A549 (cell line): ENCODE results near the gene ADCYAP1R1. TPM values are rescaled to one million over a fixed set of nuclear protein-coding genes. Genes with fewer than 3 reads are reported as not detected.

Experiments
- ATAC-seq, 2 experiments: fragments of 200-7000 bp in 1 of 2; fragments of >200 bp in 1 of 2; cut with Nextera tagmentation in 1 of 2; cut with Tn5 transposase in 1 of 2; 3 replicates each; pipeline versions ENCODE4 v1.8.0 to v1.9.1; 2018 to 2020; ENCODE audit warnings: mild to moderate bottlenecking in 1 of 2, moderate library complexity in 1 of 2
- CTCF ChIA-PET: fragments of 300-600 bp; sonication (Branson Sonifier 250); formaldehyde crosslinking; extraction: SDS; loops from one replicate; lab custom pipeline; 2021; ENCODE audit warnings: antibody characterized with exemption, inconsistent platforms; lab: Yijun Ruan, JAX
- POLR2A ChIA-PET: fragments of 350-600 bp; formaldehyde crosslinking; extraction: SDS; loops from one replicate; lab custom pipeline; 2021; ENCODE audit warnings: antibody characterized with exemption, inconsistent platforms; lab: Yijun Ruan, JAX
- DNase-seq, 2 experiments: peaks; one replicate each; pipeline versions ENCODE4 v3.0.0 to v3.0.0-alpha.2; 2011 to 2016; ENCODE audit warnings: low read depth in 1 of 2, low spot score in 1 of 2
- FAIRE-seq: peaks from 2 replicates; lab custom pipeline; 2011; peaks lifted over from hg19 to GRCh38; lab: Jason Lieb, UNC
- H3K27ac ChIP-seq, 2 experiments: fragments of >200 bp; sonication (Bioruptor Twin); formaldehyde crosslinking; 3 replicates each; pipeline ENCODE4 v1.5.1; 2016 to 2017
- H3K4me1 ChIP-seq: fragments of >200 bp; sonication (Bioruptor Twin); formaldehyde crosslinking; 3 replicates; pipeline ENCODE4 v1.6.1; 2016
- H3K4me2 ChIP-seq: fragments of >200 bp; sonication (Bioruptor Twin); formaldehyde crosslinking; 3 replicates; pipeline ENCODE4 v1.6.1; 2016
- H3K4me3 ChIP-seq: fragments of >200 bp; sonication (Bioruptor Twin); formaldehyde crosslinking; 3 replicates; pipeline ENCODE4 v1.5.1; 2016
- H3K9me3 ChIP-seq: fragments of >200 bp; sonication (Bioruptor Twin); formaldehyde crosslinking; 3 replicates; pipeline ENCODE4 v1.6.1; 2016
- BCL3 ChIP-seq: fragments of >200 bp; sonication (Bioruptor Twin); formaldehyde crosslinking; IDR thresholded peaks from 3 replicates; pipeline ENCODE4 v1.6.1; 2016
- CBX2 ChIP-seq: fragments of 200-600 bp; sonication (generic); IDR thresholded peaks from 2 replicates; pipeline ENCODE4 v1.6.1; 2016; ENCODE audit warnings: low read depth, mild to moderate bottlenecking, borderline replicate concordance
- CBX8 ChIP-seq: fragments of 200-600 bp; sonication (generic); IDR thresholded peaks from 2 replicates; pipeline ENCODE4 v1.6.1; 2016
- CEBPB ChIP-seq, 2 experiments: fragments of >200 bp in 1 of 2; sonication (Bioruptor Twin) in 1 of 2; formaldehyde crosslinking in 1 of 2; IDR thresholded peaks; 2 replicates each; pipeline ENCODE4 v1.6.1; 2012 to 2016
- CHD2 ChIP-seq: fragments of 150-350 bp; IDR thresholded peaks from 2 replicates; pipeline ENCODE4 v1.6.1; 2014; ENCODE audit warnings: low read length; ENCODE audit not compliant: partially characterized antibody
- E2F6 ChIP-seq: IDR thresholded peaks from 2 replicates; pipeline ENCODE4 v1.6.1; 2012; ENCODE audit warnings: low read depth, borderline replicate concordance
- EHF ChIP-seq: fragments of 250-450 bp; sonication (Bioruptor Pico); IDR thresholded peaks from 2 replicates; pipeline ENCODE4 v1.5.0; 2020; ENCODE audit warnings: mild to moderate bottlenecking
- ELK1 ChIP-seq: fragments of 150-350 bp; IDR thresholded peaks from 2 replicates; pipeline ENCODE4 v1.6.1; 2014; ENCODE audit warnings: low read depth, mild to moderate bottlenecking, low read length
- FOSB ChIP-seq: fragments of 250-450 bp; sonication (Bioruptor Pico); IDR thresholded peaks from 2 replicates; pipeline ENCODE4 v1.5.0; 2020; ENCODE audit warnings: mild to moderate bottlenecking, moderate library complexity
- HDAC2 ChIP-seq: fragments of 200-600 bp; sonication (generic); IDR thresholded peaks from 2 replicates; pipeline ENCODE4 v1.6.1; 2016
- HEYL ChIP-seq: fragments of 250-450 bp; sonication (Bioruptor Pico); IDR thresholded peaks from 2 replicates; pipeline ENCODE4 v1.8.0; 2021; ENCODE audit warnings: mild to moderate bottlenecking, moderate library complexity
- HMGXB4 ChIP-seq: fragments of 250-450 bp; sonication (Bioruptor Pico); IDR thresholded peaks from 2 replicates; pipeline ENCODE4 v1.5.0; 2021; ENCODE audit warnings: mild to moderate bottlenecking, moderate library complexity, borderline replicate concordance
- HOXA7 ChIP-seq: fragments of 250-450 bp; sonication (Bioruptor Pico); IDR thresholded peaks from 2 replicates; pipeline ENCODE4 v1.5.0; 2020; ENCODE audit warnings: mild to moderate bottlenecking, moderate library complexity
- HOXB5 ChIP-seq: fragments of 250-450 bp; sonication (Bioruptor Pico); IDR thresholded peaks from 2 replicates; pipeline ENCODE4 v1.5.0; 2020; ENCODE audit warnings: mild to moderate bottlenecking, moderate library complexity
- JUNB ChIP-seq: fragments of >200 bp; sonication (Bioruptor Twin); formaldehyde crosslinking; IDR thresholded peaks from 2 replicates; pipeline ENCODE4 v1.6.1; 2016
- KDM1A ChIP-seq: fragments of 200-600 bp; sonication (generic); IDR thresholded peaks from 2 replicates; pipeline ENCODE4 v1.6.1; 2016; ENCODE audit warnings: low read depth, mild to moderate bottlenecking
- MAFK ChIP-seq: fragments of 450-650 bp; IDR thresholded peaks from 2 replicates; pipeline ENCODE4 v1.6.1; 2014; ENCODE audit not compliant: partially characterized antibody
- NR3C1 ChIP-seq: fragments of >200 bp; sonication (Bioruptor Twin); formaldehyde crosslinking; IDR thresholded peaks from 3 replicates; pipeline ENCODE4 v1.6.1; 2017
- PHF8 ChIP-seq: fragments of 200-600 bp; sonication (generic); IDR thresholded peaks from 2 replicates; pipeline ENCODE4 v1.6.1; 2016; ENCODE audit warnings: low read depth, mild to moderate bottlenecking, antibody characterized with exemption, moderate library complexity, borderline replicate concordance
- POLR2A ChIP-seq: IDR thresholded peaks from 2 replicates; pipeline ENCODE4 v1.6.1; 2012; ENCODE audit warnings: mild to moderate bottlenecking, low read length
- RAD21 ChIP-seq, 2 experiments: fragments of >200 bp in 1 of 2; sonication (Bioruptor Twin) in 1 of 2; formaldehyde crosslinking in 1 of 2; IDR thresholded peaks in 1 of 2; conservative IDR thresholded peaks in 1 of 2; 2 replicates in 1 of 2; 3 replicates in 1 of 2; pipeline ENCODE4 v1.6.1; 2012 to 2018; ENCODE audit warnings: inconsistent platforms in 1 of 2
- RCOR1 ChIP-seq: fragments of 150-350 bp; IDR thresholded peaks from 2 replicates; pipeline ENCODE4 v1.6.1; 2014; ENCODE audit warnings: antibody characterized with exemption, low read length, low read depth
- RFX5 ChIP-seq: fragments of 450-650 bp; IDR thresholded peaks from 2 replicates; pipeline ENCODE4 v1.7.1; 2014; ENCODE audit warnings: antibody characterized with exemption, mild to moderate bottlenecking, moderate library complexity
- RNF2 ChIP-seq: fragments of 200-600 bp; sonication (generic); IDR thresholded peaks from 2 replicates; pipeline ENCODE4 v1.6.1; 2016; ENCODE audit warnings: low read depth, mild to moderate bottlenecking, antibody characterized with exemption, moderate library complexity, borderline replicate concordance
- SMC3 ChIP-seq: fragments of >200 bp; sonication (Bioruptor Twin); formaldehyde crosslinking; IDR thresholded peaks from 3 replicates; pipeline ENCODE4 v1.6.1; 2018; ENCODE audit warnings: inconsistent platforms
- SREBF2 ChIP-seq: fragments of 450-650 bp; IDR thresholded peaks from 2 replicates; pipeline ENCODE4 v1.6.1; 2014; ENCODE audit warnings: mild to moderate bottlenecking, moderate library complexity
- TFCP2L1 ChIP-seq: fragments of 250-450 bp; sonication (Bioruptor Pico); IDR thresholded peaks from 2 replicates; pipeline ENCODE4 v1.5.0; 2021; ENCODE audit warnings: mild to moderate bottlenecking
- TP53 ChIP-seq: fragments of 250-450 bp; sonication (Bioruptor Pico); IDR thresholded peaks from 2 replicates; pipeline ENCODE4 v1.5.0; 2021; ENCODE audit warnings: mild to moderate bottlenecking, moderate library complexity
- USF2 ChIP-seq: fragments of 450-650 bp; IDR thresholded peaks from 2 replicates; pipeline ENCODE4 v1.6.1; 2014; ENCODE audit warnings: antibody characterized with exemption
- ZC3H11A ChIP-seq: fragments of 450-650 bp; IDR thresholded peaks from 2 replicates; pipeline ENCODE4 v1.6.1; 2014; ENCODE audit warnings: antibody characterized with exemption, mild to moderate bottlenecking
- ZFP36 ChIP-seq: fragments of 450-650 bp; IDR thresholded peaks from 2 replicates; pipeline ENCODE4 v1.6.1; 2014; ENCODE audit warnings: borderline replicate concordance; ENCODE audit not compliant: partially characterized antibody
- ZSCAN20 ChIP-seq: fragments of 250-450 bp; sonication (Bioruptor Pico); IDR thresholded peaks from 2 replicates; pipeline ENCODE4 v1.8.0; 2022; ENCODE audit warnings: mild to moderate bottlenecking, moderate library complexity
- WGBS: methylation state at CpG from one replicate; pipeline ENCODE4 v1.1.6; 2017; ENCODE audit errors: missing lambda C conversion rate; 5-methylcytosine and 5-hydroxymethylcytosine counted together
- polyA plus RNA-seq, 4 experiments: library from polyadenylated mRNA; depleted of rRNA in 3 of 4; stranded (reverse); fragments of >200 nt; fragmentation: RNase III in 1 of 4; extraction: RNeasy Plus Mini Kit Qiagen cat#74134 plus additional on column Dnase treatment in 1 of 4; gene quantifications; 2 replicates in 3 of 4; 3 replicates in 1 of 4; pipeline ENCODE4 v1.2.3, GENCODE V29; 2011 to 2017

ADCYAP1R1 gene
- polyA plus RNA-seq, 2 of the 4 experiments (the other 2 are of a cell fraction) = 0.01 TPM; not detected in 1

GRCh38 chr7:31017721-31018120, 34.4 kb upstream of the ADCYAP1R1 start:
- H3K4me2 ChIP-seq = no peak overlapping the region
- no peaks in the 10 kb centered on the region for H3K9me3 ChIP-seq
- FAIRE-seq (no peak), ATAC-seq (no peak), DNase-seq (no peak)
- no peak for TF ChIP-seq KDM1A
- TF ChIP-seq TFCP2L1 = no peak
- TF ChIP-seq BCL3 = no peak
- TF ChIP-seq SMC3 = no peak
- no peak for TF ChIP-seq CHD2
- no peak for TF ChIP-seq CBX8
- TF ChIP-seq HOXB5 (CRISPR knock-in tag) = no peak
- no peak for TF ChIP-seq HOXA7 (CRISPR knock-in tag)
- no peak for TF ChIP-seq PHF8
- TF ChIP-seq ZSCAN20 (CRISPR knock-in tag) = no peak
- no peak for TF ChIP-seq USF2
- TF ChIP-seq JUNB = no peak
- no peak for TF ChIP-seq EHF (CRISPR knock-in tag)
- TF ChIP-seq TP53 (CRISPR knock-in tag) = no peak
- TF ChIP-seq HDAC2 = no peak
- no peak for TF ChIP-seq ZFP36
- no peak for TF ChIP-seq MAFK
- no peak for TF ChIP-seq RNF2
- no peak for TF ChIP-seq POLR2A
- TF ChIP-seq RCOR1 = no peak
- CTCF ChIA-PET = no interaction called here
- POLR2A ChIA-PET = no interaction called here
- no peak overlapping the region for H3K27ac ChIP-seq
- H3K4me1 ChIP-seq = no peaks in the 10 kb centered on the region
- 30% methylated on average over 2 of the region's 5 CpGs for WGBS
- no peak overlapping the region for H3K4me3 ChIP-seq

- no peak for FAIRE-seq
Measured at GRCh38 chr7:31019509-31019908, 32.6 kb upstream of the ADCYAP1R1 start.

More at GRCh38 chr7:31019509-31019908, 32.6 kb upstream of the ADCYAP1R1 start:
- ATAC-seq = no peak
- TF ChIP-seq PHF8 (no peak), CEBPB (IDR thresholded peaks at IDR 0.05) (no peak), ELK1 (no peak), USF2 (no peak), SREBF2 (no peak), BCL3 (no peak), RFX5 (no peak), CBX2 (no peak), HMGXB4 (CRISPR knock-in tag) (no peak), HEYL (CRISPR knock-in tag) (no peak), ZC3H11A (no peak), HOXB5 (CRISPR knock-in tag) (no peak), HDAC2 (no peak), FOSB (CRISPR knock-in tag) (no peak), RAD21 (conservative IDR thresholded peaks at IDR 0.05 in 1 of 2, IDR thresholded peaks at IDR 0.05 in 1 of 2) (no peak), NR3C1 (no peak), E2F6 (no peak), HOXA7 (CRISPR knock-in tag) (no peak)
- TF ChIP-seq, all 56 proteins: peak for 0
- ChIA-PET CTCF (interaction anchor here (1.5 kb wide), 1 partner anchor 37 kb away, joined by 3 read pairs; no protein-coding TSS in a partner anchor), POLR2A (no interaction called here)
- Histone ChIP-seq H3K27ac (no peak overlapping the region), H3K4me3 (no peak overlapping the region), H3K4me1 (no peaks in the 10 kb centered on the region), H3K9me3 (no peaks in the 10 kb centered on the region), H3K4me2 (no peak overlapping the region)
- WGBS = no CpG with 5 or more reads among the region's 1 CpG
- no peak for DNase-seq
